Vagina (tissue), 2 donors: Measurements from ENCODE around the gene TBC1D13. TPM values are rescaled to one million over a fixed set of nuclear protein-coding genes. Genes with fewer than 3 reads are reported as not detected.
"Not testable (repeated sequence)": the region's sequence is repeated elsewhere in the genome, so short reads cannot be mapped to it uniquely, and the experiment has no call there.

Experiments used
- DNase-seq, 2 donors: peaks; one replicate each; pipeline ENCODE4 v3.0.0-alpha.2; 2017; ENCODE audit errors: extremely low spot score in 2 of 2
- H3K27ac ChIP-seq: fragments of 200-600 bp; sonication (generic); one replicate; pipeline ENCODE4 v1.5.1; 2019
- H3K27me3 ChIP-seq: fragments of 200-600 bp; sonication (generic); one replicate; pipeline ENCODE4 v1.5.1; 2019
- H3K36me3 ChIP-seq, 2 donors: fragments of 200-600 bp; sonication (generic); one replicate each; pipeline ENCODE4 v1.5.1; 2017 to 2019
- H3K4me1 ChIP-seq: fragments of 200-600 bp; sonication (generic); one replicate; pipeline ENCODE4 v1.5.1; 2019
- H3K4me3 ChIP-seq, 2 donors: fragments of 200-600 bp; sonication (generic); 1 replicate in 1 of 2; 2 replicates in 1 of 2; pipeline ENCODE4 v1.5.1; 2016 to 2019
- H3K9me3 ChIP-seq: fragments of 200-600 bp; sonication (generic); one replicate; pipeline ENCODE4 v1.5.1; 2019
- CTCF ChIP-seq, 3 experiments: fragments of 450-650 bp in 2 of 3; fragments of 200-600 bp in 1 of 3; sonication (generic) in 1 of 3; IDR thresholded peaks; one replicate each; pipeline ENCODE4 v1.5.1; 2017 to 2019; ENCODE audit warnings: antibody characterized with exemption in 3 of 3, mild to moderate bottlenecking in 2 of 3, moderate library complexity in 2 of 3
- POLR2A ChIP-seq, 2 donors: fragments of 450-650 bp; IDR thresholded peaks; one replicate each; pipeline ENCODE4 v1.6.1; 2017; ENCODE audit warnings: antibody characterized with exemption in 2 of 2, mild to moderate bottlenecking in 2 of 2, moderate library complexity in 2 of 2
- POLR2AphosphoS5 ChIP-seq, 2 donors: sonication (generic); formaldehyde crosslinking; IDR thresholded peaks; one replicate each; pipeline ENCODE4 v1.9.0; 2017; ENCODE audit warnings: antibody characterized with exemption in 2 of 2, mild to moderate bottlenecking in 2 of 2, low read depth in 1 of 2; ENCODE audit not compliant: insufficient read depth in 1 of 2
- intact Hi-C: fragments of 100-400 bp; cut with DNase I; formaldehyde crosslinking; loops from one replicate; pipeline ENCODE4 v1.15.1; 2023
- total RNA-seq: library from RNA; depleted of rRNA; stranded (reverse); fragments of >200 nt; gene quantifications from one replicate; pipeline ENCODE4 v1.2.3, GENCODE V29; 2016

The TBC1D13 gene
- total RNA-seq, 1 donor from 2014 or later, result 11.0 TPM

GRCh38 chr9:128787659-128788058 lies 606 bp downstream of the TBC1D13 start:
- TF ChIP-seq CTCF (IDR thresholded peaks at IDR 0.05), result no peak
- no peak for TF ChIP-seq POLR2AphosphoS5 (IDR thresholded peaks at IDR 0.05; ENCODE audit: insufficient read depth in 1 of 2, low read depth in 1 of 2)
- TF ChIP-seq POLR2A (IDR thresholded peaks at IDR 0.05), result no peak

DNA sequence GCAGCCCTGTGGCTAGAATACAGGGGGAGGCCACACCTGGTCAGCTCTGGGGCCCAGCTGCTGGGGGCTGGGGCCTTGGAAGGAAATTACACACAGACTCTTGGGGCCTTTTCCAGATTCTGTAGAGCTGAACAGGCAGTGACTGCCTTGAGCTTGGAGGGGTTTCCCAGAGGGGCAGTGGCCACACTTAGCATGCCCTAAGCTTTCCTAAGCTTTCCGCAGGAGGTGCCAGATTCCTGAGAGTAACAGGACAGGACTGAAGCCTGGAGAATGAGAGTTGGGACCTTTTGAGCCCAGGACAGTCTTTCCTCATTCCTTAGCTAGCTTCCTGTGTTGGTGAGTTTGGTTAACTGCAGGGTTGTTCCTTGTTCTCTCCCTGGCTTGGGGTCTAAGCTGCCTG lies 1.4 kb downstream of the TBC1D13 start:
- intact Hi-C loops, result no loop called here
- no peak overlapping the region for H3K4me3 ChIP-seq

More at GRCh38 chr9:128787659-128788058, 606 bp downstream of the TBC1D13 start:
- DNase-seq, result no peak
- H3K9me3 ChIP-seq, result no peaks in the 10 kb centered on the region
- intact Hi-C loops, result no loop called here
- H3K27me3 ChIP-seq, result no peaks in the 10 kb centered on the region
- peak overlapping the region; percentile 98 to 99 for H3K4me3 ChIP-seq
- H3K36me3 ChIP-seq, result peaks cover 0 to 23% of the 10 kb centered on the region in 2 donors
- H3K27ac ChIP-seq, result peak overlapping the region; percentile 92
- peaks cover 14% of the 10 kb centered on the region for H3K4me1 ChIP-seq

GRCh38 chr9:128790536-128790935 lies 3.5 kb downstream of the TBC1D13 start:
- DNase-seq, result no peak
- Histone ChIP-seq H3K36me3 (peaks cover 0 to 39% of the 10 kb centered on the region in 2 donors), H3K4me1 (peaks cover 14% of the 10 kb centered on the region), H3K27me3 (no peaks in the 10 kb centered on the region), H3K4me3 (no peak overlapping the region), H3K9me3 (no peaks in the 10 kb centered on the region), H3K27ac (no peak overlapping the region)
- TF ChIP-seq POLR2A (IDR thresholded peaks at IDR 0.05), result no peak
- no peak for TF ChIP-seq POLR2AphosphoS5 (IDR thresholded peaks at IDR 0.05; ENCODE audit: insufficient read depth in 1 of 2, low read depth in 1 of 2)
- no peak for TF ChIP-seq CTCF (IDR thresholded peaks at IDR 0.05)
- intact Hi-C loops, result no loop called here

More for the DNA sequence above, 1.4 kb downstream of the TBC1D13 start:
- DNase-seq, result no peak
- Histone ChIP-seq H3K27me3 (no peaks in the 10 kb centered on the region), H3K9me3 (no peaks in the 10 kb centered on the region), H3K4me1 (peaks cover 14% of the 10 kb centered on the region), H3K27ac (no peak overlapping the region), H3K36me3 (peaks cover 0 to 31% of the 10 kb centered on the region in 2 donors)
- TF ChIP-seq CTCF (IDR thresholded peaks at IDR 0.05), result no peak
- no peak for TF ChIP-seq POLR2AphosphoS5 (IDR thresholded peaks at IDR 0.05; ENCODE audit: insufficient read depth in 1 of 2, low read depth in 1 of 2)
- no peak for TF ChIP-seq POLR2A (IDR thresholded peaks at IDR 0.05)

GRCh38 chr9:128792134-128792533 lies 5.1 kb downstream of the TBC1D13 start:
- no peak for TF ChIP-seq CTCF (IDR thresholded peaks at IDR 0.05)
- TF ChIP-seq POLR2A (IDR thresholded peaks at IDR 0.05), result no peak
- TF ChIP-seq POLR2AphosphoS5 (IDR thresholded peaks at IDR 0.05; ENCODE audit: insufficient read depth in 1 of 2, low read depth in 1 of 2), result no peak
- Histone ChIP-seq H3K4me1 (peaks cover 14% of the 10 kb centered on the region), H3K36me3 (peaks cover 0 to 47% of the 10 kb centered on the region in 2 donors), H3K27me3 (no peaks in the 10 kb centered on the region), H3K4me3 (no peak overlapping the region), H3K9me3 (no peaks in the 10 kb centered on the region), H3K27ac (no peak overlapping the region)
- DNase-seq, result no peak
- intact Hi-C loops, result no loop called here

DNA sequence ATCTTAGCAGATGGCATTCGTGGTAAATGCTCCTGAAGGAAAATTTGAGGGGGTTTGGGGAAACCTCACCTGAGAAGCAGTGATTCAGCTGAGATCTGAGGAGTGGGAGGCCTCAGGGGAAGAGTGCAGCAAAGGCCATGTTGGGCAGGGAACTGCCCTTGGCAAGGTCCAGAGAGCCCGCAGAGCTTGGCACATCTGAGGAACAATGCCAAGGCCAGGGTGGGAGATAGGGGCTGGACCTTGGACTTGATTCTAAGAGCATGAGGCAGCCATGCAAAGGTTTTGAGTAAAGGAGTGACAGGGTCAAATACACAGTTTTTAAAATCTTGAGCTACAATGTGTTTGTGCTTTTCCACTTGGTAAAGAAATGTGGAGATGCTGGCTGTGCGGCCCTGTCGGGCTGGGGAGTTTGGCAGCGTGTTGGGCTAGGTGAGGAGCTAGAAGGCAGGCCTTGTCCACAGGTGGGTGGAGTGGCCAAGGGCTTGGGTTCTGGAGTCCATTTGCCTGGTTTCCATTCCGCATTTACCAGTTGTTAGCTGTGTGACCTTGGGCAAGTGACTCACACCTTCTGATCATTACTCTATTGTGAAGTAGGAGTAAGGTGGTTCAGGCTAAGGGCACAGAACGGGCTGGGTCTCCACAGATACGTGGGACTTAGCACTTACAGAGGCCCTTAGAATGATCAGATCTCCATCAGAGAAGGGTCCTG lies 6.1 kb downstream of the TBC1D13 start:
- H3K4me1 ChIP-seq, result peaks cover 7% of the 10 kb centered on the region

DNA sequence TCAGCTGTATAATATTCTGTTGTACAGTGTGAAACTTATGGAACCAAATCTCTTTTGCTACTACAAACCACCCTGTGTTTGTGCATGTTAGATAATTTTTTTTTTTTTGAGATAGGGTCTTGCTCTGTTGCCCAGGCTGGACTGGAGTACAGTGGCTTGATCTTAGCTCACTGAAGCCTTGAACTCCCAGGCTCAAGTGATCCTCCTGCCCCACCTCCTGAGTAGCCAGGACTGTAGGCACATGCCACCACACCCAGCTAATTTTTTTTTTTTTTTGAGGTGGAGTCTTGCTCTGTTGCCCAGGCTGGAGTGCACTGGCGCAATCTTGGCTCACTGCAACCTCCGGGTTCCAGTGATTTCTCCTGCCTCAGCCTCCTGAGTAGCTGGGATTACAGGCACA lies 7.9 kb downstream of the TBC1D13 start:
- H3K27me3 ChIP-seq, H3K4me1 ChIP-seq, DNase-seq, intact Hi-C loops, H3K9me3 ChIP-seq, H3K27ac ChIP-seq, H3K4me3 ChIP-seq: not testable (repeated sequence)
- peaks cover 0 to 71% of the 10 kb centered on the region in 2 donors for H3K36me3 ChIP-seq

More for the DNA sequence above, 6.1 kb downstream of the TBC1D13 start:
- intact Hi-C loops, result no loop called here
- no peak overlapping the region for H3K27ac ChIP-seq
- H3K27me3 ChIP-seq, result no peaks in the 10 kb centered on the region
- TF ChIP-seq POLR2A (IDR thresholded peaks at IDR 0.05) (no peak), CTCF (IDR thresholded peaks at IDR 0.05) (no peak), POLR2AphosphoS5 (IDR thresholded peaks at IDR 0.05; ENCODE audit: insufficient read depth in 1 of 2, low read depth in 1 of 2) (no peak)
- no peak for DNase-seq
- no peaks in the 10 kb centered on the region for H3K9me3 ChIP-seq
- H3K4me3 ChIP-seq, result no peak overlapping the region
- H3K36me3 ChIP-seq, result peaks cover 0 to 57% of the 10 kb centered on the region in 2 donors
